Aorta (tissue), 5 donors: Measurements from ENCODE around the gene EXT2. TPM values are rescaled to one million over a fixed set of nuclear protein-coding genes. Genes with fewer than 3 reads are reported as not detected.

ENCODE experiments used
- ATAC-seq: fragments of 200-7000 bp; cut with Tn5 transposase; one replicate; pipeline ENCODE4 v1.9.1; 2022; ENCODE audit warnings: moderate library complexity; ENCODE audit not compliant: low FRiP score
- DNase-seq, 2 donors: peaks; one replicate each; pipeline ENCODE4 v3.0.0-alpha.2; 2020
- H3K27ac ChIP-seq, 2 donors: one replicate each; pipeline ENCODE4 v1.5.1; 2013; ENCODE audit warnings: low read length in 2 of 2, mild to moderate bottlenecking in 2 of 2, moderate library complexity in 2 of 2, control low read depth in 1 of 2, inconsistent platforms in 1 of 2, low read depth in 1 of 2
- H3K27me3 ChIP-seq, 2 donors: one replicate each; pipeline ENCODE4 v1.6.1; 2013; ENCODE audit warnings: control low read depth in 1 of 2, low read length in 1 of 2, mild to moderate bottlenecking in 1 of 2, moderate library complexity in 1 of 2; ENCODE audit not compliant: insufficient read depth in 2 of 2, control insufficient read depth in 1 of 2
- H3K36me3 ChIP-seq, 2 donors: one replicate each; pipeline ENCODE4 v1.6.1; 2013; ENCODE audit warnings: control low read depth in 1 of 2, low read length in 1 of 2, mild to moderate bottlenecking in 1 of 2; ENCODE audit not compliant: insufficient read depth in 2 of 2, control insufficient read depth in 1 of 2
- H3K4me1 ChIP-seq, 2 donors: one replicate each; pipeline ENCODE4 v1.6.1; 2013; ENCODE audit warnings: low read length in 2 of 2, control low read depth in 1 of 2, mild to moderate bottlenecking in 1 of 2, moderate library complexity in 1 of 2; ENCODE audit not compliant: insufficient read depth in 2 of 2, control insufficient read depth in 1 of 2
- H3K4me3 ChIP-seq, 2 donors: one replicate each; pipeline ENCODE4 v1.5.1; 2013; ENCODE audit warnings: low read length in 2 of 2, control low read depth in 1 of 2, mild to moderate bottlenecking in 1 of 2
- H3K9me3 ChIP-seq: one replicate; pipeline ENCODE4 v1.6.1; 2013; ENCODE audit warnings: mild to moderate bottlenecking, low read length; ENCODE audit not compliant: control insufficient read depth
- WGBS, 2 donors: extraction: QIAGEN DNeasy Blood & Tissue Kit; methylation state at CpG; one replicate each; pipeline ENCODE4 v1.1.7; 2013; 5-methylcytosine and 5-hydroxymethylcytosine counted together
- intact Hi-C, 2 donors: fragments of 100-400 bp; cut with DNase I; formaldehyde crosslinking; loops; one replicate each; pipeline versions ENCODE4 v1.14.2 to v1.15.0; 2022
- polyA plus RNA-seq, 2 donors: library from polyadenylated mRNA; stranded (reverse); fragments of 200-250 nt; gene quantifications; one replicate each; pipeline ENCODE4 v1.2.3, GENCODE V29; 2013
- total RNA-seq, 2 donors: library from RNA; stranded (reverse); fragmentation: NEBNext Ultra II Directional; extraction: Animal tissue kit (Norgen Biotek cat#: 25700); gene quantifications; one replicate each; pipeline ENCODE4 v1.2.1, GENCODE V29; 2021
- donor health status: healthy with polysubstance abuse.
- donor health status: Bipolar disorder and iron deficiency.
- donor health status: DM: no; HTN: no; CAD: no.
- donor health status: DM: no; HTN: no; CAD: no.
- donor health status: DM: yes; HTN: yes; CAD: no.

Gene EXT2
- total and polyA plus RNA-seq, 4 donors = 16.0 to 69.4 (median 51.6) TPM

- H3K4me1 ChIP-seq = no peaks in the 10 kb centered on the region
- no peaks in the 10 kb centered on the region for H3K36me3 ChIP-seq
- 86 to 92% methylated on average over 23 to 24 of the region's 24 CpGs for WGBS, 2 donors
- no peaks in the 10 kb centered on the region for H3K27me3 ChIP-seq
- no peak overlapping the region for H3K4me3 ChIP-seq
- intact Hi-C loops = no loop called here
- H3K27ac ChIP-seq = no peak overlapping the region
- no peaks in the 10 kb centered on the region for H3K9me3 ChIP-seq
- no peak for DNase-seq
- no peak for ATAC-seq
Observed at GRCh38 chr11:44267006-44267749, 171.7 kb downstream of the EXT2 start.

DNA sequence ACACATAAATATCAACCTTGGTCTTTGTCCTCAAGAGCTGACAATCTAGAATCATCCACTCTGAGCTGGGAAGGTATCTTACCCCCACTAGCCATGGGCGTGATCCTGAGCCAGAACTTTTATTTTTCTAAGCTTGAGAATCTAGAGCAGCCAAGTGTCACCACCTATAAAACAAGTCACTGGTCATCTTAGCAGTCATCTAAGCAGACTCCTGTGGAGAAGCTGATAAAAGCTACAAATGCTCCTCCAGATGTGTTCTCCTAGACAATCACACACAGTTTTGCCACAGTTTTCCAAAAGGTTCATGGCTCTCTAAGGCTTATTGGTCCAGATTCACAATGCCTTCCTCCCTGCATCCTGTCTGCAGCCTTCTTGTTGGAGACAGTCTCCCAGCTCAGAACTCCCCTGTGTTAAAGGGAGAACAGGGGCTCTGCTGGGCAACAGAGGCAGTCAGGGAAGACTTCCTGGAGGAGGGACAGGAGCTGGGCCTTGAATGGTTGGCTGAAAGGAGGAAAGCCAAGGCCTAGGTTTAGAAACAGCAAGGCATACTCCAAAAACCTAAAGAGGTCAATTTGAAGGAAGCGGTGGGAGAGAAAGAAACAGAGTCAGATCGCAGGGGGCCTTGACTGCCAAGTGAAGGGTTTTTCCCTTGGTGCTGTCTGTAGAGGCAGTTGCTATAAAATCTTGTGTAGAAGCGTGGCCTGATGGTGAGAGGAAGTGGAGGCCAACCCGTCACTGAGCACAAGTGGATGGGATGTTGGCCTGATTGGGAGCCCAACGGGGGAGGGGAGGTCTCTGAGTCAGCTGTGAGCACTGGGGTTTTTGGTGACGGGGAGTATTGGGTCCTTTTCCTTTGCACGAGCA is 172.5 kb downstream of the EXT2 start:
- no peaks in the 10 kb centered on the region for H3K4me1 ChIP-seq
- no peak for DNase-seq
- intact Hi-C loops = no loop called here
- no peak overlapping the region for H3K4me3 ChIP-seq
- ATAC-seq = no peak
- no peak overlapping the region for H3K27ac ChIP-seq
- no peaks in the 10 kb centered on the region for H3K27me3 ChIP-seq
- H3K36me3 ChIP-seq = no peaks in the 10 kb centered on the region
- no peaks in the 10 kb centered on the region for H3K9me3 ChIP-seq
- WGBS, 2 donors = 78% methylated on average over 8 of the region's 8 CpGs

GRCh38 chr11:44268614-44269080 is 173.2 kb downstream of the EXT2 start:
- intact Hi-C loops = no loop called here
- WGBS, 2 donors = 70 to 88% methylated on average over 5 of the region's 5 CpGs
- ATAC-seq = no peak

DNA sequence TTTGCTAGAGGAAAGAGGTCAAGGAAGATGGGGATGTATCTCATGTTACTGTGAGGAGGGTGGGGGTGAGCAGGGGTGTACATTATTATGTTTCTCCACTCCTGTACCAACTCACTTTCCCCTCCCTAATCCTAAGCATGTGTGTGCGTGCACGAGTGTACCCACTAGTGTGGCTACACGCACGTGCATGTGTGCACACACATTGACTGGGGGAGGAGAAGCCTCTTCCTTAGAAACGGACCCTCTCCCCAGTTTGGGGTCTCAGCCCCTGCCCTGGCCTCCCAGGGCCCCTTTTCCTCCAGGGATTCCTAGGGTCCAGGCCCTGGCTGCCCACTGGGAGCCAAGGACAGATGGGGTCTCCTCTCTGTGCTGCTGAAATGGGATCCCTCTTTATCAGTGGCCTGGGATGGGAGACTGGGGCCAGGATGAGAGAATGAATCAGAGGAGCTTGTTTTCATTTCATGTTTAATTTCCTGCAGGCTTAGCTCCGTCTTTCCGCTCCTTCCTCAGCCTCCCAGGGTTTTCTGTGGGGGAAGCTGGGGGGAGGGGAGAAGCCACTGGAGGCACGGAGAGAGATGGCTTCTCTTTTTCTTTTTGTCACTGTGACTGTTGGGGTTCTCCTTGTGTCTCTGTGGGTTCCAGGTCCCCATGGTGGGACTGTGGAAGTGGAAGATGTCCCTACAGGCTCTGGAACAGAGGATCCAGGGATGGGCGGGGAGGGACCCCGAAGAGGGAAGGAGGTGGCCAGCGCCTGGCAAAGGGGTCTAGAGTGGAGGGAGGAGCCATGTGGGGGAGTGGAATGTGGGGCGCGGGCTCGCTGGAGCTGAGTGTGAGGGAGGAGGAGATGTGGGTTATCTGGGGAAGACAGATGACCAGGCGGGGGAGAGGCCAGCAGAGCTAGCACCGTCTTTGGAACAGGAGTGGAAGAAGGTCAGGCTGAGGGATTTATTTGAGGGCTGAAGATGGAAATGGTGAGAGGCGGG is 174.2 kb downstream of the EXT2 start:
- 56 to 62% methylated on average over 17 of the region's 17 CpGs for WGBS, 2 donors
- no peaks in the 10 kb centered on the region for H3K4me1 ChIP-seq
- no peaks in the 10 kb centered on the region for H3K9me3 ChIP-seq
- intact Hi-C loops = no loop called here
- ATAC-seq (peak; percentile 21), DNase-seq (no peak)
- no peak overlapping the region for H3K4me3 ChIP-seq
- no peaks in the 10 kb centered on the region for H3K27me3 ChIP-seq
- no peaks in the 10 kb centered on the region for H3K36me3 ChIP-seq
- no peak overlapping the region for H3K27ac ChIP-seq

More at GRCh38 chr11:44268614-44269080, 173.2 kb downstream of the EXT2 start:
- no peaks in the 10 kb centered on the region for H3K36me3 ChIP-seq
- no peak for DNase-seq
- H3K4me1 ChIP-seq = no peaks in the 10 kb centered on the region
- H3K4me3 ChIP-seq = no peak overlapping the region
- no peaks in the 10 kb centered on the region for H3K9me3 ChIP-seq
- H3K27ac ChIP-seq = no peak overlapping the region
- no peaks in the 10 kb centered on the region for H3K27me3 ChIP-seq

DNA sequence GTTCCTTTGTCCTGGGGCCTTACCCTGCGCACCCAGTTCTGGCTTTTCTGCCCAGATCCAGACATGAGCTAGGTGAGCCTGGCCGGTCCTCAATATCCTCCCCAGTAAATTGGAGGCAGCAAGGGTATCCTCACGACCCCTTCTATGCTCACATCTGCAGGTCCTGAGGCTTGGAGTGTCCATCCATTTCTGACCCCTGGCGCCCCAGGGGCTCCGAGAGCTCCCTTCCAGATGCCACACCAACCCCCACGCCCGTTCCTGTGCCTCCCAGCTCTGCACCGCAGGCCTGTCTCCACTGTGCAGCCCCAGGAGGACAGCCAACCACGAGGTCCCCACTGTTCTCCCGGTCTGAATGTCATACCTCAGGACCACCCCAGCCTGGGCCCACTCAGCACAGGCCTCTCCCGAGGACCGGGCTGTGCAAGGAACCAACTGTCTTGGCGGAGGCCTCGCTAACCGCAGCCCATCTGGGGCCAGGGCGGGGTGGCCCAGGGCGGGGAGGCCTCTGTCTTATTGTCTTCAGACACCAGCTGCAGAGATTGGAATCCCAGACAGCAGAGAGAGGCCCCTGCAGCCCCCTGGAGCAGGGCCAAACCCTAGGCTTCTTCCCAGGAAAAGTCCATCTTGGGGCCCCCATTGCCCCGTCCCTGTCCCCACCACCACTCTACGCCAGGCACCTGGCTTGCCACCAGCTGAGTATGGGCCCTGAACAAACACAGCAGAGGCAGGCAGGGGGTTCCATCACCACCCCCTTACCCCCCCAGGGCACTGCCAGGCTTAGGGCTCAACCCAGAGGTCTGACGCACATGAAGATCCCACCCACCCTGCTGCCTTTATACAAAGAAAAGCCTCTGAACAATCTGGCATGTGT is 175.2 kb downstream of the EXT2 start:
- no peak overlapping the region for H3K4me3 ChIP-seq
- no peaks in the 10 kb centered on the region for H3K9me3 ChIP-seq
- DNase-seq = no peak
- intact Hi-C loops = no loop called here
- no peaks in the 10 kb centered on the region for H3K27me3 ChIP-seq
- no peak for ATAC-seq
- WGBS, 2 donors = 94% methylated on average over 20 of the region's 20 CpGs
- no peak overlapping the region for H3K27ac ChIP-seq
- no peaks in the 10 kb centered on the region for H3K36me3 ChIP-seq
- H3K4me1 ChIP-seq = no peaks in the 10 kb centered on the region

GRCh38 chr11:44271286-44271685 is 175.8 kb downstream of the EXT2 start:
- Histone ChIP-seq H3K9me3 (no peaks in the 10 kb centered on the region), H3K27me3 (no peaks in the 10 kb centered on the region), H3K4me3 (no peak overlapping the region), H3K4me1 (no peaks in the 10 kb centered on the region), H3K27ac (no peak overlapping the region), H3K36me3 (no peaks in the 10 kb centered on the region)
- intact Hi-C loops = no loop called here
- ATAC-seq (no peak), DNase-seq (no peak)
- 91% methylated on average over 6 of the region's 6 CpGs for WGBS, 2 donors

GRCh38 chr11:44274404-44274803 is 178.9 kb downstream of the EXT2 start:
- Histone ChIP-seq H3K36me3 (no peaks in the 10 kb centered on the region), H3K27ac (no peak overlapping the region), H3K27me3 (no peaks in the 10 kb centered on the region), H3K4me3 (no peak overlapping the region), H3K9me3 (no peaks in the 10 kb centered on the region), H3K4me1 (no peaks in the 10 kb centered on the region)
- WGBS, 2 donors = 84 to 90% methylated on average over 1 of the region's 1 CpG
- no peak for DNase-seq
- no peak for ATAC-seq
- intact Hi-C loops = no loop called here
